Adrenal gland (tissue), 5 donors: ENCODE results near the gene SHMT2.

Source experiments
- CTCF ChIP-seq, 6 experiments: fragments of 450-650 bp in 4 of 6; fragments of 200-600 bp in 2 of 6; sonication (generic) in 1 of 6; IDR thresholded peaks; 1 replicate in 5 of 6; 2 replicates in 1 of 6; pipeline versions ENCODE4 v1.5.1 to v1.8.0; 2016 to 2021; ENCODE audit warnings: antibody characterized with exemption in 6 of 6, mild to moderate bottlenecking in 2 of 6, moderate library complexity in 1 of 6
- POLR2A ChIP-seq, 2 donors: fragments of 450-650 bp; IDR thresholded peaks; one replicate each; pipeline ENCODE4 v1.6.1; 2017; ENCODE audit warnings: antibody characterized with exemption in 2 of 2, mild to moderate bottlenecking in 2 of 2, moderate library complexity in 1 of 2
- donor health status: DM: no; HTN: no; CAD: no.

- TF ChIP-seq CTCF (IDR thresholded peaks at IDR 0.05): no peak
- no peak for TF ChIP-seq POLR2A (IDR thresholded peaks at IDR 0.05)
Measured at GRCh38 chr12:57215065-57215464, 14.4 kb upstream of the SHMT2 start.
